ENCODE results near the gene POPDC2.

Gene POPDC2

DNA sequence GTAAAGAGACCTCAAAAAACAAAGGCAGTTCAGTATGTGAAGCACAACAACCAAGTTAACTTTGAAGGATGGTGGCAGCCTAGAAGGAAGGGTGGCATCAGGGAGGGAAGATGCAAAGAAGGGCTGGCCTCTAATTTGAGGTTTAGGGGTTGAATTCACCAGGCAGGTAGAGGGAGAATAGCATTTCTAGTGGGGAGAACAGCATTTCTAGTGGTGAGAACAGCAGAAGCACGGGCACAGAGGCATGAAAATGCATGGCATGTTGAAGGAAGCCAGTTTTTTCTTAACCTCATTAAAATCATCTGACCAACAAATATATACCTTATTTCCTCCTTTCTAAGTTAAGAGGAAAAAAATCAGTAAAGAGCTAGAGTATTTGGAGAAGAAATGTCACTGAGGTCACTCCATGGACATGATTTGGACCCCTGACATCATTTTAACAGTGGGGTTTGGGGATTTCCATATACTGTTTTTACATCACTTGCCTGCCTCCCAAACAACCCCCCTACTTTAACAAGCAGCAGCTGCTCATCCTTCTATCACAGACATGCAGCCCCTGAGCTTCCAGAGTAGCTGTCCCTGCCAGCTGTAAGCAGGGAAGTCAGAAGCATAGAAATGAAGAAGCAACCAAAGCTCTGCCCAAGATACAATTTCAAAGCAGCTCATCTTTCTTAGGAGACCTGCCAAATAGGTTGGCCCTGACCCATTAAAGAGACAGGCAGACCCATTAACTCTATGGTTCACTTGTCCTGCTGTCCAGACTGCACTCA, 2.4 kb upstream of the POPDC2 start:
- Histone ChIP-seq H3K27me3 (ENCODE audit: insufficient read depth, poor library complexity, severe bottlenecking) (no peaks in the 10 kb centered on the region), H3K27ac (replicated peaks) (no peak overlapping the region), H3K4me3 (replicated peaks; ENCODE audit: insufficient read depth, low read length) (no peak overlapping the region)
- DNase-seq (ENCODE audit: low read depth in 1 of 2, low spot score in 1 of 2) = no peak
- no peak for TF ChIP-seq GABPA (IDR thresholded peaks at IDR 0.05; ENCODE audit: low read depth)
- TF ChIP-seq SPI1 (IDR thresholded peaks at IDR 0.05; ENCODE audit: borderline replicate concordance, low read depth) = no peak
- TF ChIP-seq, protein P1, sequence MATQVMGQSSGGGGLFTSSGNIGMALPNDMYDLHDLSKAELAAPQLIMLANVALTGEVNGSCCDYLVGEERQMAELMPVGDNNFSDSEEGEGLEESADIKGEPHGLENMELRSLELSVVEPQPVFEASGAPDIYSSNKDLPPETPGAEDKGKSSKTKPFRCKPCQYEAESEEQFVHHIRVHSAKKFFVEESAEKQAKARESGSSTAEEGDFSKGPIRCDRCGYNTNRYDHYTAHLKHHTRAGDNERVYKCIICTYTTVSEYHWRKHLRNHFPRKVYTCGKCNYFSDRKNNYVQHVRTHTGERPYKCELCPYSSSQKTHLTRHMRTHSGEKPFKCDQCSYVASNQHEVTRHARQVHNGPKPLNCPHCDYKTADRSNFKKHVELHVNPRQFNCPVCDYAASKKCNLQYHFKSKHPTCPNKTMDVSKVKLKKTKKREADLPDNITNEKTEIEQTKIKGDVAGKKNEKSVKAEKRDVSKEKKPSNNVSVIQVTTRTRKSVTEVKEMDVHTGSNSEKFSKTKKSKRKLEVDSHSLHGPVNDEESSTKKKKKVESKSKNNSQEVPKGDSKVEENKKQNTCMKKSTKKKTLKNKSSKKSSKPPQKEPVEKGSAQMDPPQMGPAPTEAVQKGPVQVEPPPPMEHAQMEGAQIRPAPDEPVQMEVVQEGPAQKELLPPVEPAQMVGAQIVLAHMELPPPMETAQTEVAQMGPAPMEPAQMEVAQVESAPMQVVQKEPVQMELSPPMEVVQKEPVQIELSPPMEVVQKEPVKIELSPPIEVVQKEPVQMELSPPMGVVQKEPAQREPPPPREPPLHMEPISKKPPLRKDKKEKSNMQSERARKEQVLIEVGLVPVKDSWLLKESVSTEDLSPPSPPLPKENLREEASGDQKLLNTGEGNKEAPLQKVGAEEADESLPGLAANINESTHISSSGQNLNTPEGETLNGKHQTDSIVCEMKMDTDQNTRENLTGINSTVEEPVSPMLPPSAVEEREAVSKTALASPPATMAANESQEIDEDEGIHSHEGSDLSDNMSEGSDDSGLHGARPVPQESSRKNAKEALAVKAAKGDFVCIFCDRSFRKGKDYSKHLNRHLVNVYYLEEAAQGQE (IDR thresholded peaks at IDR 0.05; ENCODE audit: insufficient replicate concordance, low read depth) = no peak
- TF ChIP-seq POLR2AphosphoS5 (IDR thresholded peaks at IDR 0.05; ENCODE audit: low read depth) = no peak
- TF ChIP-seq, protein P2, sequence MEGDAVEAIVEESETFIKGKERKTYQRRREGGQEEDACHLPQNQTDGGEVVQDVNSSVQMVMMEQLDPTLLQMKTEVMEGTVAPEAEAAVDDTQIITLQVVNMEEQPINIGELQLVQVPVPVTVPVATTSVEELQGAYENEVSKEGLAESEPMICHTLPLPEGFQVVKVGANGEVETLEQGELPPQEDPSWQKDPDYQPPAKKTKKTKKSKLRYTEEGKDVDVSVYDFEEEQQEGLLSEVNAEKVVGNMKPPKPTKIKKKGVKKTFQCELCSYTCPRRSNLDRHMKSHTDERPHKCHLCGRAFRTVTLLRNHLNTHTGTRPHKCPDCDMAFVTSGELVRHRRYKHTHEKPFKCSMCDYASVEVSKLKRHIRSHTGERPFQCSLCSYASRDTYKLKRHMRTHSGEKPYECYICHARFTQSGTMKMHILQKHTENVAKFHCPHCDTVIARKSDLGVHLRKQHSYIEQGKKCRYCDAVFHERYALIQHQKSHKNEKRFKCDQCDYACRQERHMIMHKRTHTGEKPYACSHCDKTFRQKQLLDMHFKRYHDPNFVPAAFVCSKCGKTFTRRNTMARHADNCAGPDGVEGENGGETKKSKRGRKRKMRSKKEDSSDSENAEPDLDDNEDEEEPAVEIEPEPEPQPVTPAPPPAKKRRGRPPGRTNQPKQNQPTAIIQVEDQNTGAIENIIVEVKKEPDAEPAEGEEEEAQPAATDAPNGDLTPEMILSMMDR (IDR thresholded peaks at IDR 0.05; ENCODE audit: insufficient read depth, low read length) = no peak

DNA sequence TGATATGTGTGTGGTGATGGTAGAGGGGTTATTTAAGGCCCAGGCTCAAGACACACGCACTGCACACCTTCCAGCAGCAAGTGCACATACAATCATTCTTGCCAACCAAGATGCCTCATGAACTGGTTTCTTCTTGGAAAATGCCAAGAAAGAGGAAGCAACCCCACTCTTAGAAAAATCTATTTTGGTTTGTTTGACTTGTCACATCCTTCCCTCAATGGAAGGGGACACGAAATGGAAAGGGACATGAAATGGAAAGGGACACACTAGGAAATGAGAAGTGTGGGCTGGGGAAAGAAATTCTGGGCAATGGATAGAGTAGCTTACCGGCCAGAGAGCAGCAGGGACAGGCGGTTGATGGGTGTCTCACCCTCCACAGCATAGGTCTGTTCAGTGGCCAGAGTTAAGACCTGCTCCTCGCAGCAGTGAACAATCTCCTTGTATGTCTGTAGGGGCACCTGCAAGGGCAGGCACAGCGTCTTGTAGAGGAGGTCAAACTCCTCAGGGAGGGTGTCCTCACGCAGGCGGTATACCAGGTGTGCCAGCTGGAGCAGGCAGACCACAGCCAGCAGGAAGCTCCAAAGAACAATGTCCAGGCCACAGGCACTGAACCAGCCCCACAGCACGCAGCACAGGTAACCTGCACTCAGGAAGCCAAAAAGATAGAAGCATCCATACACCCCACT, 640 bp downstream of the POPDC2 start:
- TF ChIP-seq POLR2AphosphoS5 (IDR thresholded peaks at IDR 0.05; ENCODE audit: low read depth) (no peak), GABPA (IDR thresholded peaks at IDR 0.05; ENCODE audit: low read depth) (no peak), SPI1 (IDR thresholded peaks at IDR 0.05; ENCODE audit: borderline replicate concordance, low read depth) (no peak)
- TF ChIP-seq, protein P1 (IDR thresholded peaks at IDR 0.05; ENCODE audit: insufficient replicate concordance, low read depth) = no peak
- TF ChIP-seq, protein P2 (IDR thresholded peaks at IDR 0.05; ENCODE audit: insufficient read depth, low read length) = no peak
- Histone ChIP-seq H3K4me3 (replicated peaks; ENCODE audit: insufficient read depth, low read length) (no peak overlapping the region), H3K27me3 (ENCODE audit: insufficient read depth, poor library complexity, severe bottlenecking) (no peaks in the 10 kb centered on the region), H3K27ac (replicated peaks) (no peak overlapping the region)
- no peak for DNase-seq (ENCODE audit: low read depth in 1 of 2, low spot score in 1 of 2)

DNA sequence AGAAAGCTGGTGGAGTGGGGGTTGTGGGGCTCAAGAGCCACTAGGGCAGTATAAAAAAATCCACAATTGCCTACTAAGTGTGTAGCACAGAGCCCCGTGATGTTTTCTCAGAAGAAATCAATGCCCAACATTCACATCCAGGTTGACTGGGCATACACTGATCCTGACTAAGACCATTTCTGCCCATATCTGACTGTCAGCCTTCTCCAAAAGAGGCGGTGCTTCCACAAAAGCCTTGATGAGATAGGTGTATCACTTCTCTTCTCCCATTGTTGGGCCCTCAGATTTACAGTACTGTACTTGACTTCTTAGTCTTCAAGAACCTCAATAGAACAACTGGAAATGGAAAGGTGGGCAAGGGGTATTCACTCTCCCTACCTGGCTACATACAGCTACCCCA, 1.4 kb downstream of the POPDC2 start:
- H3K4me3 ChIP-seq (replicated peaks; ENCODE audit: insufficient read depth, low read length) = no peak overlapping the region
- DNase-seq (ENCODE audit: low read depth in 1 of 2, low spot score in 1 of 2) = no peak
- H3K27ac ChIP-seq (replicated peaks) = no peak overlapping the region
- TF ChIP-seq, protein P2 (IDR thresholded peaks at IDR 0.05; ENCODE audit: insufficient read depth, low read length) = no peak
- TF ChIP-seq GABPA (IDR thresholded peaks at IDR 0.05; ENCODE audit: low read depth) = no peak
- TF ChIP-seq POLR2AphosphoS5 (IDR thresholded peaks at IDR 0.05; ENCODE audit: low read depth) = no peak
- TF ChIP-seq, protein P1 (IDR thresholded peaks at IDR 0.05; ENCODE audit: insufficient replicate concordance, low read depth) = no peak
- TF ChIP-seq SPI1 (IDR thresholded peaks at IDR 0.05; ENCODE audit: borderline replicate concordance, low read depth) = no peak
- no peaks in the 10 kb centered on the region for H3K27me3 ChIP-seq (ENCODE audit: insufficient read depth, poor library complexity, severe bottlenecking)

Measured in HL-60 (cell line).